Activated CD4-positive, alpha-beta T cell treated with anti-CD3 and anti-CD28 coated beads, Interleukin-2, Interleukin-6, amounts not matched to agents 100 ng/mL and 50 ng/mL, durations not matched to agents 16 hours and 8 hours (primary cell): Measurements from ENCODE around the gene FAF2.
A peak's percentile ranks its signal among the peaks of the same experiment; 100 is the strongest.

Experiments
- DNase-seq: peaks from one replicate; pipeline ENCODE4 v3.0.0-alpha.2; 2020

FAF2 gene

GRCh38 chr5:176513788-176514187 is 65.6 kb downstream of the FAF2 start:
- no peak for DNase-seq

- no peak for DNase-seq
These were observed 66.2 kb downstream of the FAF2 start for GRCh38 chr5:176514244-176514950.

GRCh38 chr5:176515396-176515795 is 67.2 kb downstream of the FAF2 start:
- no peak for DNase-seq

- no peak for DNase-seq
These were observed 69.0 kb downstream of the FAF2 start for GRCh38 chr5:176517053-176517661.

GRCh38 chr5:176519810-176520720 is 71.9 kb downstream of the FAF2 start:
- no peak for DNase-seq

GRCh38 chr5:176521286-176521685 is 73.1 kb downstream of the FAF2 start:
- no peak for DNase-seq

- no peak for DNase-seq
These were observed 73.6 kb downstream of the FAF2 start for GRCh38 chr5:176521699-176522263.

GRCh38 chr5:176524138-176524537 is 76.0 kb downstream of the FAF2 start:
- DNase-seq: no peak

- no peak for DNase-seq
These were observed 76.8 kb downstream of the FAF2 start for GRCh38 chr5:176524987-176525386.

- DNase-seq: no peak
These were observed 77.5 kb downstream of the FAF2 start for GRCh38 chr5:176525677-176526076.

- DNase-seq: no peak
These were observed 78.3 kb downstream of the FAF2 start for GRCh38 chr5:176526462-176526861.

- no peak for DNase-seq
These were observed 79.3 kb downstream of the FAF2 start for GRCh38 chr5:176527246-176528222.

- DNase-seq: no peak
These were observed 80.1 kb downstream of the FAF2 start for GRCh38 chr5:176528301-176528700.

- DNase-seq: no peak
These were observed 80.6 kb downstream of the FAF2 start for GRCh38 chr5:176528761-176529115.

GRCh38 chr5:176529116-176529740 is 81.0 kb downstream of the FAF2 start:
- no peak for DNase-seq

- peak; percentile 75 for DNase-seq
These were observed 81.6 kb downstream of the FAF2 start for GRCh38 chr5:176529741-176530141.

- peak; percentile 21 for DNase-seq
These were observed 82.3 kb downstream of the FAF2 start for GRCh38 chr5:176530393-176530982.

GRCh38 chr5:176530983-176531901 is 83.1 kb downstream of the FAF2 start:
- peak; percentile 45 for DNase-seq

- no peak for DNase-seq
These were observed 83.8 kb downstream of the FAF2 start for GRCh38 chr5:176531902-176532493.

- no peak for DNase-seq
These were observed 84.6 kb downstream of the FAF2 start for GRCh38 chr5:176532795-176533194.
